ENCODE measurements around the gene KDR. TPM values are rescaled to one million over a fixed set of nuclear protein-coding genes. Genes with fewer than 3 reads are reported as not detected.
A peak's percentile ranks its signal among the peaks of the same experiment; 100 is the strongest.

The KDR gene
- total RNA-seq, 2 donors from 2014 or later, result 32.5 to 52.9 TPM

- Histone ChIP-seq H3K27ac (peak overlapping the region; percentile 27 to 61), H3K4me1 (peaks cover 0 to 50% of the 10 kb centered on the region in 2 donors), H3K9me3 (no peaks in the 10 kb centered on the region), H3K36me3 (no peaks in the 10 kb centered on the region), H3K4me3 (no peak overlapping the region), H3K27me3 (no peaks in the 10 kb centered on the region)
- TF ChIP-seq, protein P1, sequence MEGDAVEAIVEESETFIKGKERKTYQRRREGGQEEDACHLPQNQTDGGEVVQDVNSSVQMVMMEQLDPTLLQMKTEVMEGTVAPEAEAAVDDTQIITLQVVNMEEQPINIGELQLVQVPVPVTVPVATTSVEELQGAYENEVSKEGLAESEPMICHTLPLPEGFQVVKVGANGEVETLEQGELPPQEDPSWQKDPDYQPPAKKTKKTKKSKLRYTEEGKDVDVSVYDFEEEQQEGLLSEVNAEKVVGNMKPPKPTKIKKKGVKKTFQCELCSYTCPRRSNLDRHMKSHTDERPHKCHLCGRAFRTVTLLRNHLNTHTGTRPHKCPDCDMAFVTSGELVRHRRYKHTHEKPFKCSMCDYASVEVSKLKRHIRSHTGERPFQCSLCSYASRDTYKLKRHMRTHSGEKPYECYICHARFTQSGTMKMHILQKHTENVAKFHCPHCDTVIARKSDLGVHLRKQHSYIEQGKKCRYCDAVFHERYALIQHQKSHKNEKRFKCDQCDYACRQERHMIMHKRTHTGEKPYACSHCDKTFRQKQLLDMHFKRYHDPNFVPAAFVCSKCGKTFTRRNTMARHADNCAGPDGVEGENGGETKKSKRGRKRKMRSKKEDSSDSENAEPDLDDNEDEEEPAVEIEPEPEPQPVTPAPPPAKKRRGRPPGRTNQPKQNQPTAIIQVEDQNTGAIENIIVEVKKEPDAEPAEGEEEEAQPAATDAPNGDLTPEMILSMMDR (IDR thresholded peaks at IDR 0.05), result no peak
- DNase-seq (ENCODE audit: low spot score), result no peak
Measured at GRCh38 chr4:55033296-55033695, 92.1 kb downstream of the KDR start.

DNA sequence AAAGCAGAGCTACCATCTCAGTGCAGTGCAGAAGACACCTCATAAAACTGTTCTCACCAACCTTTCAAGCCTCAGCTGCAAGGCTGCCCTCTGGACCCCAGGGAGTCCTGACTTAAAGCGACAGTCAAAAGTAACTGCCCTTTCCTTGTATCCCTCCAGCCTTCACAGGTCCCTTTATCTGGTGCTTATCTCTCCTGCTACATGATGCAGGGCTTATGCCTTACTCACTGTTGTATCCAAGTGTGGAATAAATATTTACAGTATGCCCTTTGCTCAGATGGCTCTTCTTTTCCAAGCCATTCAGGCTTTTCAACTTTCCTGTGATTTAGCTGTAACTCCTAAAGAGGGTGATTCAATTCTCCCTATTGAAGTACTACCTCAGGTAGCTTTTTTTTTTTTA is 92.6 kb downstream of the KDR start:
- H3K9me3 ChIP-seq, result no peaks in the 10 kb centered on the region
- H3K27ac ChIP-seq, result peak overlapping the region; percentile 27 to 61
- H3K4me1 ChIP-seq, result peaks cover 0 to 45% of the 10 kb centered on the region in 2 donors
- H3K4me3 ChIP-seq, result no peak overlapping the region
- TF ChIP-seq, protein P1 (IDR thresholded peaks at IDR 0.05), result no peak
- no peaks in the 10 kb centered on the region for H3K36me3 ChIP-seq
- H3K27me3 ChIP-seq, result no peaks in the 10 kb centered on the region
- DNase-seq (ENCODE audit: low spot score), result no peak

- TF ChIP-seq, protein P1 (IDR thresholded peaks at IDR 0.05), result no peak
- Histone ChIP-seq H3K36me3 (no peaks in the 10 kb centered on the region), H3K4me1 (peaks cover 0 to 39% of the 10 kb centered on the region in 2 donors), H3K9me3 (no peaks in the 10 kb centered on the region), H3K4me3 (no peak overlapping the region), H3K27ac (peak overlapping the region in 1 of 2 donors; percentile 61), H3K27me3 (no peaks in the 10 kb centered on the region)
- no peak for DNase-seq (ENCODE audit: low spot score)
Measured at GRCh38 chr4:55032179-55032578, 93.2 kb downstream of the KDR start.

DNA sequence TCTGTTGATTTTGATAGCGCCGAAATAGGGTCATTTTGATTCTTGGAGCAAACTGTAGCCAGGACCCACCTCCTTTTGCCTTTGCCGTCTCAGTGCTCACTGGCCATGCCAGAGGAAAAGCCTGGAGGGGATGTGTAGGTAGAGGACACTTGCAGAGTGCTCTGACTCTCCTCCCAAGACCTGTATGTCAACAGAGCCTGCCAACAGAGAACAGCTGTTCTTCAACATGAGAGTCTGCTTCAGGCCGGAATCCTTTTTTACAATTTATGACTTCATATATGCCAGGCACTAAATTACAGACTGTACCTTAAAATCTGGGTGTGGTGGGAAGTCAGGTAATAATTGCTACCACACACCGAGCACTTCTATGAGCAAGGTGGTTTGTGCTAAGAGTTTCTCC is 94.2 kb downstream of the KDR start:
- no peaks in the 10 kb centered on the region for H3K9me3 ChIP-seq
- TF ChIP-seq, protein P1 (IDR thresholded peaks at IDR 0.05), result no peak
- no peaks in the 10 kb centered on the region for H3K27me3 ChIP-seq
- H3K36me3 ChIP-seq, result no peaks in the 10 kb centered on the region
- DNase-seq (ENCODE audit: low spot score), result no peak
- H3K4me1 ChIP-seq, result peaks cover 0 to 29% of the 10 kb centered on the region in 2 donors
- no peak overlapping the region for H3K4me3 ChIP-seq
- H3K27ac ChIP-seq, result no peak overlapping the region

- Histone ChIP-seq H3K27ac (no peak overlapping the region), H3K36me3 (no peaks in the 10 kb centered on the region), H3K4me3 (no peak overlapping the region), H3K27me3 (no peaks in the 10 kb centered on the region), H3K4me1 (peaks cover 0 to 23% of the 10 kb centered on the region in 2 donors), H3K9me3 (no peaks in the 10 kb centered on the region)
- no peak for DNase-seq (ENCODE audit: low spot score)
- TF ChIP-seq, protein P1 (IDR thresholded peaks at IDR 0.05), result no peak
Measured at GRCh38 chr4:55030589-55030988, 94.8 kb downstream of the KDR start.

DNA sequence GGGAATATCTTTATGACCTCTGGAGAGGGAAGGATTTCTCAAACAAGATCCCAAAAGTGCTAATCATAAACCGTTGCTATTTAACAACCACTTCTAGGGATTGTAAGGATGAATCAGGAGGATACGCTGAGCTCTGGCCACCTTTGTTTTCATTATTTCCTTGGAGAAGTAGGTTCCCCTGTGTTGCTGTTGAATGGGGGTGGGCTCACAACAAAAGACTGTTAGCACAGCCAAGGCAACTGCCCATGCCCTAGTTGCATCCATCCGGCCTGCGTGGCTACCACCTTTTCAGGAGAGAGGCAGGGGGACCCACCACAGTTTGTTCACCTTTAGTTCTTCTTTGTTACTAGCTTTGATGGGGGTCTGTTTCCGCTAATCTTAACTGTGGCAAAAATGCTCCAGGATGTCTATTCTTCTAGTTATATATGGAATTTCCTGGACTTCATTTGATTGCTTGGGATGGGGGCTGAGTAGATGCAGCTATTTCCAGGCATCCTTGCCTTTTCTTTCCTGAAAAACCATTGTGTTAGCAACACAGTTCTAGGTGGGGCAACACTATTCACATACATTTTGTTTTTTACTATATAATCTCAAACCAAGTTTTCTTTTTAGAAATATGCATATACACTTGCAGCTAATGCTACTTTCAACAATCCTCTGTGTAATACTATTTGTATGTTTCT is 95.4 kb downstream of the KDR start:
- Histone ChIP-seq H3K27ac (no peak overlapping the region), H3K9me3 (no peaks in the 10 kb centered on the region), H3K4me1 (peaks cover 0 to 18% of the 10 kb centered on the region in 2 donors), H3K4me3 (no peak overlapping the region), H3K27me3 (no peaks in the 10 kb centered on the region), H3K36me3 (no peaks in the 10 kb centered on the region)
- TF ChIP-seq, protein P1 (IDR thresholded peaks at IDR 0.05), result no peak
- no peak for DNase-seq (ENCODE audit: low spot score)

Data from right atrium auricular region (tissue), 2 donors.